ENCODE measurements around the gene H2BK1. TPM values are rescaled to one million over a fixed set of nuclear protein-coding genes. Genes with fewer than 3 reads are reported as not detected.

The H2BK1 gene
- total and polyA plus RNA-seq, 2 experiments from 2014 or later: not detected

- H3K4me2 ChIP-seq: no peak overlapping the region
- no peak overlapping the region for H3K4me3 ChIP-seq
- no peaks in the 10 kb centered on the region for H3K4me1 ChIP-seq (ENCODE audit: insufficient read depth)
- no peaks in the 10 kb centered on the region for H4K20me1 ChIP-seq (ENCODE audit: insufficient read depth, poor library complexity, severe bottlenecking)
- H3K79me2 ChIP-seq: no peaks in the 10 kb centered on the region
- peaks cover 20% of the 10 kb centered on the region for H3K27me3 ChIP-seq
- no peak overlapping the region for H3K27ac ChIP-seq
- H3K9me3 ChIP-seq (ENCODE audit: low read depth): no peaks in the 10 kb centered on the region
- H2AFZ ChIP-seq: no peak overlapping the region
- H3K9me2 ChIP-seq (replicated peaks; ENCODE audit: insufficient read depth): no peaks in the 10 kb centered on the region
- 83% methylated on average over 12 of the region's 12 CpGs for whole genome bisulfite sequencing (ENCODE audit: low lambda C conversion rate, missing lambda C conversion rate)
- no peak for DNase-seq (ENCODE audit: low spot score)
- H3K36me3 ChIP-seq (replicated peaks; ENCODE audit: insufficient read depth, low read depth): no peaks in the 10 kb centered on the region
- no peak for TF ChIP-seq EZH2 (IDR thresholded peaks at IDR 0.05; ENCODE audit: borderline replicate concordance)
- TF ChIP-seq EZH2phosphoT487 (IDR thresholded peaks at IDR 0.05; ENCODE audit: low read depth, severe bottlenecking, unreplicated experiment): no peak
- TF ChIP-seq CTCF (IDR thresholded peaks at IDR 0.05; ENCODE audit: poor library complexity): no peak
Measured at GRCh38 chr7:151191544-151191943, 18.7 kb downstream of the H2BK1 start.

GRCh38 chr7:151189038-151189437 is 21.2 kb downstream of the H2BK1 start:
- TF ChIP-seq EZH2 (IDR thresholded peaks at IDR 0.05; ENCODE audit: borderline replicate concordance): no peak
- no peak for TF ChIP-seq CTCF (IDR thresholded peaks at IDR 0.05; ENCODE audit: poor library complexity)
- TF ChIP-seq EZH2phosphoT487 (IDR thresholded peaks at IDR 0.05; ENCODE audit: low read depth, severe bottlenecking, unreplicated experiment): no peak
- Histone ChIP-seq H3K27ac (no peak overlapping the region), H3K27me3 (peaks cover 5% of the 10 kb centered on the region), H2AFZ (no peak overlapping the region), H3K4me1 (ENCODE audit: insufficient read depth) (no peaks in the 10 kb centered on the region), H3K9me3 (ENCODE audit: low read depth) (no peaks in the 10 kb centered on the region), H3K36me3 (replicated peaks; ENCODE audit: insufficient read depth, low read depth) (no peaks in the 10 kb centered on the region), H3K79me2 (no peaks in the 10 kb centered on the region), H3K4me3 (no peak overlapping the region), H4K20me1 (ENCODE audit: insufficient read depth, poor library complexity, severe bottlenecking) (no peaks in the 10 kb centered on the region), H3K9me2 (replicated peaks; ENCODE audit: insufficient read depth) (no peaks in the 10 kb centered on the region), H3K4me2 (no peak overlapping the region)
- WGBS (ENCODE audit: low lambda C conversion rate, missing lambda C conversion rate): 78% methylated on average over 4 of the region's 4 CpGs
- DNase-seq (ENCODE audit: low spot score): no peak

- no peak for TF ChIP-seq EZH2phosphoT487 (IDR thresholded peaks at IDR 0.05; ENCODE audit: low read depth, severe bottlenecking, unreplicated experiment)
- no peak for TF ChIP-seq EZH2 (IDR thresholded peaks at IDR 0.05; ENCODE audit: borderline replicate concordance)
- no peak for TF ChIP-seq CTCF (IDR thresholded peaks at IDR 0.05; ENCODE audit: poor library complexity)
- Histone ChIP-seq H3K36me3 (replicated peaks; ENCODE audit: insufficient read depth, low read depth) (no peaks in the 10 kb centered on the region), H4K20me1 (ENCODE audit: insufficient read depth, poor library complexity, severe bottlenecking) (no peaks in the 10 kb centered on the region), H3K79me2 (no peaks in the 10 kb centered on the region), H3K9me2 (replicated peaks; ENCODE audit: insufficient read depth) (no peaks in the 10 kb centered on the region), H3K27me3 (peaks cover 5% of the 10 kb centered on the region), H3K27ac (no peak overlapping the region), H3K9me3 (ENCODE audit: low read depth) (no peaks in the 10 kb centered on the region), H3K4me1 (ENCODE audit: insufficient read depth) (no peaks in the 10 kb centered on the region), H3K4me3 (no peak overlapping the region), H3K4me2 (no peak overlapping the region), H2AFZ (no peak overlapping the region)
- DNase-seq (ENCODE audit: low spot score): no peak
- WGBS (ENCODE audit: low lambda C conversion rate, missing lambda C conversion rate): 60% methylated on average over 5 of the region's 5 CpGs
Measured at GRCh38 chr7:151188252-151188542, 22.1 kb downstream of the H2BK1 start.

Measured in hepatocyte (in vitro differentiated cells).